GM23338 (cell line): ENCODE measurements around the gene MRPL37. TPM values are rescaled to one million over a fixed set of nuclear protein-coding genes. Genes with fewer than 3 reads are reported as not detected.

Experiments
- ATAC-seq: fragments of 200-7000 bp; cut with Tn5 transposase; 3 replicates; pipeline ENCODE4 v1.9.1; 2020
- DNase-seq: peaks from one replicate; pipeline ENCODE4 v3.0.0-alpha.2; 2015; ENCODE audit warnings: low spot score
- H2AFZ ChIP-seq: fragments of 200-600 bp; sonication (generic); 2 replicates; pipeline ENCODE4 v1.8.0; 2016; ENCODE audit warnings: antibody characterized with exemption, mild to moderate bottlenecking, moderate library complexity
- H3F3A ChIP-seq: fragments of 200-600 bp; sonication (generic); replicated peaks from 2 replicates; pipeline ENCODE4 v1.8.0; 2017; ENCODE audit warnings: antibody characterized with exemption, mixed run types, low read depth
- H3K27ac ChIP-seq: fragments of 200-600 bp; sonication (generic); 2 replicates; pipeline ENCODE4 v1.6.1; 2016; ENCODE audit warnings: low read depth
- H3K27me3 ChIP-seq: fragments of 200-600 bp; sonication (generic); 2 replicates; pipeline ENCODE4 v1.8.0; 2016; ENCODE audit warnings: mild to moderate bottlenecking, mixed run types, moderate library complexity; ENCODE audit not compliant: insufficient read depth
- H3K36me3 ChIP-seq: fragments of 200-600 bp; sonication (generic); 2 replicates; pipeline ENCODE4 v1.8.0; 2016; ENCODE audit warnings: mild to moderate bottlenecking; ENCODE audit not compliant: insufficient read depth
- H3K4me1 ChIP-seq: fragments of 200-600 bp; sonication (generic); 2 replicates; pipeline ENCODE4 v1.8.0; 2016; ENCODE audit warnings: mild to moderate bottlenecking, moderate library complexity; ENCODE audit not compliant: insufficient read depth
- H3K4me2 ChIP-seq: fragments of 200-600 bp; sonication (generic); 2 replicates; pipeline ENCODE4 v1.7.1; 2017; ENCODE audit warnings: mixed run types
- H3K4me3 ChIP-seq: fragments of 200-600 bp; sonication (generic); 2 replicates; pipeline ENCODE4 v1.6.1; 2016; ENCODE audit warnings: mixed run types
- H3K79me2 ChIP-seq: fragments of 200-600 bp; sonication (generic); replicated peaks from 2 replicates; pipeline ENCODE4 v1.8.0; 2017; ENCODE audit warnings: mild to moderate bottlenecking; ENCODE audit not compliant: insufficient read depth
- H3K9me2 ChIP-seq: fragments of 200-600 bp; sonication (generic); 2 replicates; pipeline ENCODE4 v1.8.0; 2017; ENCODE audit not compliant: insufficient read depth
- H4K20me1 ChIP-seq: fragments of 200-600 bp; sonication (generic); replicated peaks from 2 replicates; pipeline ENCODE4 v1.8.0; 2017; ENCODE audit warnings: mild to moderate bottlenecking; ENCODE audit not compliant: insufficient read depth
- H3K27ac Mint-ChIP-seq: 2 replicates; pipeline ENCODE4 v1.8.0; 2020; ENCODE audit warnings: inconsistent platforms, mild to moderate bottlenecking, moderate library complexity, mixed read lengths
- H3K27me3 Mint-ChIP-seq: 3 replicates; pipeline ENCODE4 v1.8.0; 2022; ENCODE audit warnings: low read depth, mild to moderate bottlenecking, moderate library complexity, mixed read lengths, inconsistent platforms; ENCODE audit not compliant: insufficient read depth, poor library complexity
- H3K36me3 Mint-ChIP-seq: 3 replicates; pipeline ENCODE4 v1.8.0; 2021; ENCODE audit warnings: low read depth, mild to moderate bottlenecking, inconsistent platforms, moderate library complexity, mixed read lengths
- H3K4me1 Mint-ChIP-seq: 3 replicates; pipeline ENCODE4 v1.8.0; 2020; ENCODE audit warnings: mild to moderate bottlenecking, inconsistent platforms, mixed read lengths
- H3K4me3 Mint-ChIP-seq: 3 replicates; pipeline ENCODE4 v1.8.0; 2021; ENCODE audit warnings: moderate library complexity, mild to moderate bottlenecking, inconsistent platforms, mixed read lengths
- H3K9me3 Mint-ChIP-seq: 3 replicates; pipeline ENCODE4 v1.8.0; 2020; ENCODE audit warnings: moderate library complexity, mild to moderate bottlenecking, inconsistent platforms, mixed read lengths
- CREB1 ChIP-seq: fragments of 250-450 bp; sonication (Bioruptor Pico); IDR thresholded peaks from 2 replicates; pipeline ENCODE4 v1.5.0; 2020; ENCODE audit warnings: low read depth, mild to moderate bottlenecking, moderate library complexity
- CTCF ChIP-seq, 2 experiments: fragments of 200-600 bp in 1 of 2; sonication (generic) in 1 of 2; conservative IDR thresholded peaks; 2 replicates each; pipeline versions ENCODE4 v1.5.1 to v1.6.1; 2016 to 2017; ENCODE audit warnings: antibody characterized with exemption in 2 of 2, low read depth in 2 of 2, mild to moderate bottlenecking in 2 of 2, moderate library complexity in 1 of 2
- ETS1 ChIP-seq: IDR thresholded peaks from 2 replicates; pipeline ENCODE4 v1.6.1; 2016; ENCODE audit warnings: antibody characterized with exemption
- EZH2 ChIP-seq: fragments of 200-600 bp; sonication (generic); IDR thresholded peaks from one replicate; pipeline ENCODE4 v1.8.0; 2017; ENCODE audit warnings: antibody characterized with exemption, mild to moderate bottlenecking, low read depth; ENCODE audit not compliant: unreplicated experiment
- EZH2phosphoT487 ChIP-seq: fragments of 200-600 bp; sonication (generic); IDR thresholded peaks from one replicate; pipeline ENCODE4 v1.8.1; 2018; ENCODE audit warnings: antibody characterized with exemption; ENCODE audit not compliant: unreplicated experiment
- JUNB ChIP-seq: IDR thresholded peaks from one replicate; pipeline ENCODE4 v1.6.1; 2016; ENCODE audit warnings: antibody characterized with exemption; ENCODE audit not compliant: unreplicated experiment
- NANOG ChIP-seq: IDR thresholded peaks from 2 replicates; pipeline ENCODE4 v1.6.1; 2016; ENCODE audit warnings: antibody characterized with exemption, borderline replicate concordance
- POLR2AphosphoS5 ChIP-seq: IDR thresholded peaks from 2 replicates; pipeline ENCODE4 v1.6.1; 2016; ENCODE audit warnings: antibody characterized with exemption, low read depth
- REST ChIP-seq: IDR thresholded peaks from one replicate; pipeline ENCODE4 v1.6.1; 2018; ENCODE audit warnings: antibody characterized with exemption; ENCODE audit not compliant: unreplicated experiment
- STAT1 ChIP-seq: IDR thresholded peaks from one replicate; pipeline ENCODE4 v1.6.1; 2016; ENCODE audit warnings: antibody characterized with exemption; ENCODE audit not compliant: unreplicated experiment
- ZNF114 ChIP-seq: fragments of 250-450 bp; sonication (Bioruptor Pico); IDR thresholded peaks from 2 replicates; pipeline ENCODE4 v1.5.0; 2020; ENCODE audit warnings: mild to moderate bottlenecking, moderate library complexity
- ZNF331 ChIP-seq: fragments of 250-450 bp; sonication (Bioruptor Pico); IDR thresholded peaks from 2 replicates; pipeline ENCODE4 v1.5.0; 2020; ENCODE audit warnings: low read depth, mild to moderate bottlenecking, moderate library complexity
- ZNF462 ChIP-seq: fragments of 250-450 bp; sonication (Bioruptor Pico); IDR thresholded peaks from 2 replicates; pipeline ENCODE4 v1.5.0; 2020; ENCODE audit warnings: mild to moderate bottlenecking, moderate library complexity
- polyA plus RNA-seq: library from polyadenylated mRNA; unstranded; fragments of >200 nt; fragmentation: Nextera tagmentation; extraction: Ambion mirVana; gene quantifications from 2 replicates; pipeline ENCODE4 v1.2.1, GENCODE V29; 2016
- total RNA-seq: library from RNA; depleted of rRNA; stranded (reverse); fragments of >200 nt; shearing (Covaris generic); gene quantifications from 2 replicates; pipeline ENCODE4 v1.2.3, GENCODE V29; 2014

MRPL37 gene
- total and polyA plus RNA-seq, 2 experiments from 2014 or later: 130 to 155 TPM

GRCh38 chr1:54247863-54248515, 48.0 kb downstream of the MRPL37 start:
- Histone ChIP-seq H3K79me2 (no peaks in the 10 kb centered on the region), H3K4me2 (no peak overlapping the region), H3K4me3 (no peak overlapping the region), H2AFZ (no peak overlapping the region), H4K20me1 (peaks cover 3% of the 10 kb centered on the region; the same call in 1 of the 2 replicates), H3K27ac (peak overlapping the region; percentile 63; the same call in 1 of the 2 replicates), H3K4me1 (no peaks in the 10 kb centered on the region), H3K27me3 (no peaks in the 10 kb centered on the region), H3K36me3 (peaks cover 3% of the 10 kb centered on the region; the same call in 1 of the 2 replicates), H3F3A (no peaks in the 10 kb centered on the region), H3K9me2 (no peaks in the 10 kb centered on the region)
- ATAC-seq (no peak), DNase-seq (no peak)
- no peak overlapping the region for H3K4me3 Mint-ChIP-seq
- no peaks in the 10 kb centered on the region for H3K9me3 Mint-ChIP-seq
- no peak for TF ChIP-seq POLR2AphosphoS5
- TF ChIP-seq JUNB: no peak
- TF ChIP-seq EZH2: no peak
- TF ChIP-seq REST: no peak
- no peak for TF ChIP-seq ZNF331
- TF ChIP-seq CREB1 (CRISPR knock-in tag): no peak
- TF ChIP-seq STAT1: no peak
- no peak for TF ChIP-seq ZNF462 (CRISPR knock-in tag)
- TF ChIP-seq NANOG: no peak
- TF ChIP-seq ETS1: no peak
- no peak for TF ChIP-seq ZNF114 (CRISPR knock-in tag)
- TF ChIP-seq CTCF (conservative IDR thresholded peaks at IDR 0.05; ENCODE audit: low read depth in 2 of 2): no peak
- TF ChIP-seq EZH2phosphoT487: no peak
- peaks cover 23% of the 10 kb centered on the region for H3K36me3 Mint-ChIP-seq
- H3K27me3 Mint-ChIP-seq: peaks cover 10% of the 10 kb centered on the region
- peaks cover 3% of the 10 kb centered on the region; the same call in 1 of the 3 replicates for H3K4me1 Mint-ChIP-seq
- peak overlapping the region; percentile 90 for H3K27ac Mint-ChIP-seq
